ENCODE results near the gene BPIFA2. TPM values are rescaled to one million over a fixed set of nuclear protein-coding genes. Genes with fewer than 3 reads are reported as not detected.
"Not testable (repeated sequence)": the region's sequence is repeated elsewhere in the genome, so short reads cannot be mapped to it uniquely, and the experiment has no call there.

BPIFA2 gene
- polyA plus RNA-seq (2013), result not detected

DNA sequence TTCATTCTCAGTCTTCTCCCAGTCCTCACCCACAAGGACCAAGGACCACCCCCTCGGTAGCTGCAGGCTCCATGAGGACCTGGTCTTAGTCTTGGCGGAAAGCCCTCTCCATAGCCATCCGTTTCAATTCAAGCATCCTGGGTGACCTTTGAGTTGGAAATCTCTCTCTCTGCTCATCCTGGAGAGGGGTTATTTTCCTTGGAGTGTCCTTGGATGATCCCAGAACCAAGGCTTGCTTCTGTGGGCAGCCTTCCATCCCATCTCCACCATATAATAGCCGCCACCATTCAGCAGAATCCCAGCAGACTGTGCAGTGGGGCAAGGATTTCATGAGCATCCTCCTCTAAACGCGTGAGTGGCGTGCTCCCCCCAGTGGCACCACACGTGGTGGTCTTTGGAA lies at the start of gene BPIFA2:
Gene BPIFA2 (plus strand): TSS at position 301 of the 400 bp plus-strand sequence. CDS start 987 bp downstream, outside the sequence.
- H3K27me3 ChIP-seq (replicated peaks in 2 of 5; ENCODE audit: control insufficient read depth in 4 of 5, insufficient read depth in 5 of 5, low read length in 4 of 5), result peaks cover 0 to 3% (median 0%) of the 10 kb centered on the region in 5 experiments
- CTCF ChIA-PET, result no interaction called here

GRCh38 chr20:33119725-33120720 lies 47.9 kb upstream of the BPIFA2 start:
- Histone ChIP-seq H3K4me3 (ENCODE audit: control insufficient read depth in 1 of 7, extremely low read depth in 1 of 7, insufficient read depth in 4 of 7, low read depth in 2 of 7, low read length in 6 of 7) (no peak overlapping the region), H3K36me3 (ENCODE audit: control insufficient read depth in 4 of 4, insufficient read depth in 4 of 4, low read length in 3 of 4) (no peaks in the 10 kb centered on the region), H3K9me3 (ENCODE audit: control extremely low read depth in 1 of 5, control insufficient read depth in 4 of 5, insufficient read depth in 2 of 5, low read depth in 1 of 5, low read length in 4 of 5) (no peaks in the 10 kb centered on the region), H3K4me1 (ENCODE audit: control extremely low read depth in 1 of 4, control insufficient read depth in 4 of 4, insufficient read depth in 4 of 4, low read length in 3 of 4) (no peaks in the 10 kb centered on the region), H3K27ac (ENCODE audit: insufficient read depth in 1 of 2, low read depth in 1 of 2, low read length in 2 of 2, poor library complexity in 1 of 2, severe bottlenecking in 2 of 2) (no peak overlapping the region), H3K27me3 (replicated peaks in 2 of 5; ENCODE audit: control insufficient read depth in 4 of 5, insufficient read depth in 5 of 5, low read length in 4 of 5) (peaks cover 0 to 4% (median 0%) of the 10 kb centered on the region in 5 experiments)
- DNase-seq, result no peak
- WGBS (ENCODE audit: insufficient coverage), result 100% methylated on average over 2 of the region's 3 CpGs
- ChIA-PET CTCF (no interaction called here), POLR2A (no interaction called here)

More for the DNA sequence above, at the start of gene BPIFA2:
- no peaks in the 10 kb centered on the region for H3K4me1 ChIP-seq (ENCODE audit: control extremely low read depth in 1 of 4, control insufficient read depth in 4 of 4, insufficient read depth in 4 of 4, low read length in 3 of 4)
- no peak within 1 kb of the TSS for H3K4me3 ChIP-seq (ENCODE audit: control insufficient read depth in 1 of 7, extremely low read depth in 1 of 7, insufficient read depth in 4 of 7, low read depth in 2 of 7, low read length in 6 of 7)
- POLR2A ChIA-PET, result no interaction called here
- no peaks in the 10 kb centered on the region for H3K36me3 ChIP-seq (ENCODE audit: control insufficient read depth in 4 of 4, insufficient read depth in 4 of 4, low read length in 3 of 4)
- peaks cover 0 to 14% (median 6%) of the 10 kb centered on the region in 5 experiments for H3K9me3 ChIP-seq (ENCODE audit: control extremely low read depth in 1 of 5, control insufficient read depth in 4 of 5, insufficient read depth in 2 of 5, low read depth in 1 of 5, low read length in 4 of 5)
- WGBS (ENCODE audit: insufficient coverage), result 33% methylated on average over 1 of the region's 8 CpGs
- H3K27ac ChIP-seq (ENCODE audit: insufficient read depth in 1 of 2, low read depth in 1 of 2, low read length in 2 of 2, poor library complexity in 1 of 2, severe bottlenecking in 2 of 2), result no peak within 1 kb of the TSS
- no peak for DNase-seq

DNA sequence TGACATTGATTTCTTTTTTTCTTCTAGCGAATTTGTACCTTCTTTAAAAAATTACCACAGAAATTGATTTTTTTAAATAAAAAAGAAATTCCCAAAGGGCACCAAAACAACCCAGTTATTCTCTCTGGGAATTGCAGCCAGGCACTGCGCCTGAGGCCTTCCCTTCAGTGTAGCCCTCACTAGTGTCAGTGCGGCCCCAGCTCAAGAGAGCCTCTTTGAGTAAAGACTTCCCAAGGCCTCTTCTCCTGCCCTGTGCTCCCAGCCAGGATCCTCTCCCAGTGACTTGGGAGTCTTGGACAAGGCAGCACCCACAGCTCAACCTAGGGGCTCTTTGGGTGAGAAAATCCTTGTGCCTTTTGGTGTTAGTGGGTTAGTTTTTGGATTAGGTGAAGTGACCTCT lies 47.0 kb upstream of the BPIFA2 start:
- no peak for DNase-seq
- Histone ChIP-seq H3K4me1 (ENCODE audit: control extremely low read depth in 1 of 4, control insufficient read depth in 4 of 4, insufficient read depth in 4 of 4, low read length in 3 of 4) (no peaks in the 10 kb centered on the region), H3K27ac (ENCODE audit: insufficient read depth in 1 of 2, low read depth in 1 of 2, low read length in 2 of 2, poor library complexity in 1 of 2, severe bottlenecking in 2 of 2) (no peak overlapping the region), H3K27me3 (replicated peaks in 2 of 5; ENCODE audit: control insufficient read depth in 4 of 5, insufficient read depth in 5 of 5, low read length in 4 of 5) (peaks cover 0 to 8% (median 0%) of the 10 kb centered on the region in 5 experiments), H3K4me3 (ENCODE audit: control insufficient read depth in 1 of 7, extremely low read depth in 1 of 7, insufficient read depth in 4 of 7, low read depth in 2 of 7, low read length in 6 of 7) (no peak overlapping the region), H3K36me3 (ENCODE audit: control insufficient read depth in 4 of 4, insufficient read depth in 4 of 4, low read length in 3 of 4) (no peaks in the 10 kb centered on the region), H3K9me3 (ENCODE audit: control extremely low read depth in 1 of 5, control insufficient read depth in 4 of 5, insufficient read depth in 2 of 5, low read depth in 1 of 5, low read length in 4 of 5) (no peaks in the 10 kb centered on the region)
- POLR2A ChIA-PET, result no interaction called here
- CTCF ChIA-PET, result no interaction called here
- 100% methylated on average over 2 of the region's 3 CpGs for WGBS (ENCODE audit: insufficient coverage)

- CTCF ChIA-PET; H3K9me3 ChIP-seq (ENCODE audit: control extremely low read depth in 1 of 5, control insufficient read depth in 4 of 5, insufficient read depth in 2 of 5, low read depth in 1 of 5, low read length in 4 of 5); DNase-seq; H3K36me3 ChIP-seq (ENCODE audit: control insufficient read depth in 4 of 4, insufficient read depth in 4 of 4, low read length in 3 of 4); H3K4me1 ChIP-seq (ENCODE audit: control extremely low read depth in 1 of 4, control insufficient read depth in 4 of 4, insufficient read depth in 4 of 4, low read length in 3 of 4); H3K27ac ChIP-seq (ENCODE audit: insufficient read depth in 1 of 2, low read depth in 1 of 2, low read length in 2 of 2, poor library complexity in 1 of 2, severe bottlenecking in 2 of 2); POLR2A ChIA-PET; H3K4me3 ChIP-seq (ENCODE audit: control insufficient read depth in 1 of 7, extremely low read depth in 1 of 7, insufficient read depth in 4 of 7, low read depth in 2 of 7, low read length in 6 of 7): not testable (repeated sequence)
- WGBS (ENCODE audit: insufficient coverage), result 100% methylated on average over 1 of the region's 1 CpG
- H3K27me3 ChIP-seq (replicated peaks in 2 of 5; ENCODE audit: control insufficient read depth in 4 of 5, insufficient read depth in 5 of 5, low read length in 4 of 5), result peaks cover 0 to 11% (median 0%) of the 10 kb centered on the region in 5 experiments
These were observed 45.7 kb upstream of the BPIFA2 start for GRCh38 chr20:33122297-33122696.

DNA sequence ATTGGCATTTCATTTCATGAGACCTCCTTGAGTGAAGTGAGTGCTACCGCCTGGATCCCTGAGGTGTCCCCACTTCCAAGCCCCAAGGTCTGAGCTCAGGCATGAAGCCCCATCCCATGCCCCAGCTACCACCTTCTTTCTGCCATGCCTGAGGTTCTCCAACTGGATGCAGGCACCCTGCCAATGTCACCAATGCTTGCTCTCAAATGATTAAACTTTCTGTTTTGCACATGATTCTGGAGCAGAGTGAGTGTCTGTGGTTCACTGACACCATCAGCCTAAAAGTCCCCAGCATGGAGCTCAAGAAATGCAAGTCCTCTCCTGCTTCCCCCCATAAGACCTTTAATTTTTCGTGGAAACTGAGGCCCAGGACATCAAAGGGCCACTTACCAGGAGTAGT lies 43.7 kb upstream of the BPIFA2 start:
- ChIA-PET CTCF (no interaction called here), POLR2A (no interaction called here)
- 100% methylated on average over 1 of the region's 2 CpGs for WGBS (ENCODE audit: insufficient coverage)
- no peak overlapping the region for H3K4me3 ChIP-seq (ENCODE audit: control insufficient read depth in 1 of 7, extremely low read depth in 1 of 7, insufficient read depth in 4 of 7, low read depth in 2 of 7, low read length in 6 of 7)
- no peaks in the 10 kb centered on the region for H3K36me3 ChIP-seq (ENCODE audit: control insufficient read depth in 4 of 4, insufficient read depth in 4 of 4, low read length in 3 of 4)
- H3K27ac ChIP-seq (ENCODE audit: insufficient read depth in 1 of 2, low read depth in 1 of 2, low read length in 2 of 2, poor library complexity in 1 of 2, severe bottlenecking in 2 of 2), result no peak overlapping the region
- no peaks in the 10 kb centered on the region for H3K9me3 ChIP-seq (ENCODE audit: control extremely low read depth in 1 of 5, control insufficient read depth in 4 of 5, insufficient read depth in 2 of 5, low read depth in 1 of 5, low read length in 4 of 5)
- peaks cover 0 to 9% (median 2%) of the 10 kb centered on the region in 5 experiments for H3K27me3 ChIP-seq (replicated peaks in 2 of 5; ENCODE audit: control insufficient read depth in 4 of 5, insufficient read depth in 5 of 5, low read length in 4 of 5)
- no peaks in the 10 kb centered on the region for H3K4me1 ChIP-seq (ENCODE audit: control extremely low read depth in 1 of 4, control insufficient read depth in 4 of 4, insufficient read depth in 4 of 4, low read length in 3 of 4)
- DNase-seq, result no peak

- ChIA-PET POLR2A (no interaction called here), CTCF (no interaction called here)
- no peaks in the 10 kb centered on the region for H3K36me3 ChIP-seq (ENCODE audit: control insufficient read depth in 4 of 4, insufficient read depth in 4 of 4, low read length in 3 of 4)
- no peak for DNase-seq
- no peak overlapping the region for H3K4me3 ChIP-seq (ENCODE audit: control insufficient read depth in 1 of 7, extremely low read depth in 1 of 7, insufficient read depth in 4 of 7, low read depth in 2 of 7, low read length in 6 of 7)
- WGBS (ENCODE audit: insufficient coverage), result 81% methylated on average over 4 of the region's 6 CpGs
- H3K9me3 ChIP-seq (ENCODE audit: control extremely low read depth in 1 of 5, control insufficient read depth in 4 of 5, insufficient read depth in 2 of 5, low read depth in 1 of 5, low read length in 4 of 5), result no peaks in the 10 kb centered on the region
- no peak overlapping the region for H3K27ac ChIP-seq (ENCODE audit: insufficient read depth in 1 of 2, low read depth in 1 of 2, low read length in 2 of 2, poor library complexity in 1 of 2, severe bottlenecking in 2 of 2)
- no peaks in the 10 kb centered on the region for H3K4me1 ChIP-seq (ENCODE audit: control extremely low read depth in 1 of 4, control insufficient read depth in 4 of 4, insufficient read depth in 4 of 4, low read length in 3 of 4)
- peaks cover 0 to 14% (median 2%) of the 10 kb centered on the region in 5 experiments for H3K27me3 ChIP-seq (replicated peaks in 2 of 5; ENCODE audit: control insufficient read depth in 4 of 5, insufficient read depth in 5 of 5, low read length in 4 of 5)
These were observed 43.0 kb upstream of the BPIFA2 start for GRCh38 chr20:33124994-33125393.

GRCh38 chr20:33125983-33126382 lies 42.0 kb upstream of the BPIFA2 start:
- CTCF ChIA-PET, result no interaction called here
- POLR2A ChIA-PET, result no interaction called here

More at GRCh38 chr20:33125983-33126382, 42.0 kb upstream of the BPIFA2 start:
- Histone ChIP-seq H3K4me3 (ENCODE audit: control insufficient read depth in 1 of 7, extremely low read depth in 1 of 7, insufficient read depth in 4 of 7, low read depth in 2 of 7, low read length in 6 of 7) (no peak overlapping the region), H3K4me1 (ENCODE audit: control extremely low read depth in 1 of 4, control insufficient read depth in 4 of 4, insufficient read depth in 4 of 4, low read length in 3 of 4) (no peaks in the 10 kb centered on the region), H3K9me3 (ENCODE audit: control extremely low read depth in 1 of 5, control insufficient read depth in 4 of 5, insufficient read depth in 2 of 5, low read depth in 1 of 5, low read length in 4 of 5) (no peaks in the 10 kb centered on the region), H3K36me3 (ENCODE audit: control insufficient read depth in 4 of 4, insufficient read depth in 4 of 4, low read length in 3 of 4) (no peaks in the 10 kb centered on the region), H3K27ac (ENCODE audit: insufficient read depth in 1 of 2, low read depth in 1 of 2, low read length in 2 of 2, poor library complexity in 1 of 2, severe bottlenecking in 2 of 2) (no peak overlapping the region), H3K27me3 (replicated peaks in 2 of 5; ENCODE audit: control insufficient read depth in 4 of 5, insufficient read depth in 5 of 5, low read length in 4 of 5) (peaks cover 0 to 14% (median 2%) of the 10 kb centered on the region in 5 experiments)
- 81% methylated on average over 4 of the region's 6 CpGs for WGBS (ENCODE audit: insufficient coverage)
- peak in 1 of 3 donors; percentile 2 for DNase-seq

Data from common myeloid progenitor, CD34-positive (primary cell).